GM23338 (cell line): Measurements from ENCODE around the gene ADIPOR2. TPM values are rescaled to one million over a fixed set of nuclear protein-coding genes. Genes with fewer than 3 reads are reported as not detected.

Experiments
- ATAC-seq: fragments of 200-7000 bp; cut with Tn5 transposase; 3 replicates; pipeline ENCODE4 v1.9.1; 2020
- DNase-seq: peaks from one replicate; pipeline ENCODE4 v3.0.0-alpha.2; 2015; ENCODE audit warnings: low spot score
- H2AFZ ChIP-seq: fragments of 200-600 bp; sonication (generic); 2 replicates; pipeline ENCODE4 v1.8.0; 2016; ENCODE audit warnings: antibody characterized with exemption, mild to moderate bottlenecking, moderate library complexity
- H3F3A ChIP-seq: fragments of 200-600 bp; sonication (generic); replicated peaks from 2 replicates; pipeline ENCODE4 v1.8.0; 2017; ENCODE audit warnings: antibody characterized with exemption, mixed run types, low read depth
- H3K27ac ChIP-seq: fragments of 200-600 bp; sonication (generic); 2 replicates; pipeline ENCODE4 v1.6.1; 2016; ENCODE audit warnings: low read depth
- H3K27me3 ChIP-seq: fragments of 200-600 bp; sonication (generic); 2 replicates; pipeline ENCODE4 v1.8.0; 2016; ENCODE audit warnings: mild to moderate bottlenecking, mixed run types, moderate library complexity; ENCODE audit not compliant: insufficient read depth
- H3K36me3 ChIP-seq: fragments of 200-600 bp; sonication (generic); 2 replicates; pipeline ENCODE4 v1.8.0; 2016; ENCODE audit warnings: mild to moderate bottlenecking; ENCODE audit not compliant: insufficient read depth
- H3K4me1 ChIP-seq: fragments of 200-600 bp; sonication (generic); 2 replicates; pipeline ENCODE4 v1.8.0; 2016; ENCODE audit warnings: mild to moderate bottlenecking, moderate library complexity; ENCODE audit not compliant: insufficient read depth
- H3K4me2 ChIP-seq: fragments of 200-600 bp; sonication (generic); 2 replicates; pipeline ENCODE4 v1.7.1; 2017; ENCODE audit warnings: mixed run types
- H3K4me3 ChIP-seq: fragments of 200-600 bp; sonication (generic); 2 replicates; pipeline ENCODE4 v1.6.1; 2016; ENCODE audit warnings: mixed run types
- H3K79me2 ChIP-seq: fragments of 200-600 bp; sonication (generic); replicated peaks from 2 replicates; pipeline ENCODE4 v1.8.0; 2017; ENCODE audit warnings: mild to moderate bottlenecking; ENCODE audit not compliant: insufficient read depth
- H3K9me2 ChIP-seq: fragments of 200-600 bp; sonication (generic); 2 replicates; pipeline ENCODE4 v1.8.0; 2017; ENCODE audit not compliant: insufficient read depth
- H4K20me1 ChIP-seq: fragments of 200-600 bp; sonication (generic); replicated peaks from 2 replicates; pipeline ENCODE4 v1.8.0; 2017; ENCODE audit warnings: mild to moderate bottlenecking; ENCODE audit not compliant: insufficient read depth
- H3K27ac Mint-ChIP-seq: 2 replicates; pipeline ENCODE4 v1.8.0; 2020; ENCODE audit warnings: inconsistent platforms, mild to moderate bottlenecking, moderate library complexity, mixed read lengths
- H3K27me3 Mint-ChIP-seq: 3 replicates; pipeline ENCODE4 v1.8.0; 2022; ENCODE audit warnings: low read depth, mild to moderate bottlenecking, moderate library complexity, mixed read lengths, inconsistent platforms; ENCODE audit not compliant: insufficient read depth, poor library complexity
- H3K36me3 Mint-ChIP-seq: 3 replicates; pipeline ENCODE4 v1.8.0; 2021; ENCODE audit warnings: low read depth, mild to moderate bottlenecking, inconsistent platforms, moderate library complexity, mixed read lengths
- H3K4me1 Mint-ChIP-seq: 3 replicates; pipeline ENCODE4 v1.8.0; 2020; ENCODE audit warnings: mild to moderate bottlenecking, inconsistent platforms, mixed read lengths
- H3K4me3 Mint-ChIP-seq: 3 replicates; pipeline ENCODE4 v1.8.0; 2021; ENCODE audit warnings: moderate library complexity, mild to moderate bottlenecking, inconsistent platforms, mixed read lengths
- H3K9me3 Mint-ChIP-seq: 3 replicates; pipeline ENCODE4 v1.8.0; 2020; ENCODE audit warnings: moderate library complexity, mild to moderate bottlenecking, inconsistent platforms, mixed read lengths
- ETS1 ChIP-seq: IDR thresholded peaks from 2 replicates; pipeline ENCODE4 v1.6.1; 2016; ENCODE audit warnings: antibody characterized with exemption
- EZH2phosphoT487 ChIP-seq: fragments of 200-600 bp; sonication (generic); IDR thresholded peaks from one replicate; pipeline ENCODE4 v1.8.1; 2018; ENCODE audit warnings: antibody characterized with exemption; ENCODE audit not compliant: unreplicated experiment
- JUNB ChIP-seq: IDR thresholded peaks from one replicate; pipeline ENCODE4 v1.6.1; 2016; ENCODE audit warnings: antibody characterized with exemption; ENCODE audit not compliant: unreplicated experiment
- REST ChIP-seq: IDR thresholded peaks from one replicate; pipeline ENCODE4 v1.6.1; 2018; ENCODE audit warnings: antibody characterized with exemption; ENCODE audit not compliant: unreplicated experiment
- STAT1 ChIP-seq: IDR thresholded peaks from one replicate; pipeline ENCODE4 v1.6.1; 2016; ENCODE audit warnings: antibody characterized with exemption; ENCODE audit not compliant: unreplicated experiment
- ZNF331 ChIP-seq: fragments of 250-450 bp; sonication (Bioruptor Pico); IDR thresholded peaks from 2 replicates; pipeline ENCODE4 v1.5.0; 2020; ENCODE audit warnings: low read depth, mild to moderate bottlenecking, moderate library complexity
- ZNF462 ChIP-seq: fragments of 250-450 bp; sonication (Bioruptor Pico); IDR thresholded peaks from 2 replicates; pipeline ENCODE4 v1.5.0; 2020; ENCODE audit warnings: mild to moderate bottlenecking, moderate library complexity
- polyA plus RNA-seq: library from polyadenylated mRNA; unstranded; fragments of >200 nt; fragmentation: Nextera tagmentation; extraction: Ambion mirVana; gene quantifications from 2 replicates; pipeline ENCODE4 v1.2.1, GENCODE V29; 2016
- total RNA-seq: library from RNA; depleted of rRNA; stranded (reverse); fragments of >200 nt; shearing (Covaris generic); gene quantifications from 2 replicates; pipeline ENCODE4 v1.2.3, GENCODE V29; 2014

ADIPOR2 gene
- total and polyA plus RNA-seq, 2 experiments from 2014 or later, result 11.7 to 36.2 TPM

GRCh38 chr12:1810931-1811280, 120.0 kb downstream of the ADIPOR2 start:
- H3K4me2 ChIP-seq, result no peak overlapping the region
- Mint-ChIP-seq H3K36me3 (no peaks in the 10 kb centered on the region), H3K27me3 (peaks cover 6% of the 10 kb centered on the region), H3K4me3 (no peak overlapping the region), H3K27ac (no peak overlapping the region), H3K4me1 (no peaks in the 10 kb centered on the region; the same call in 2 of the 3 replicates), H3K9me3 (no peaks in the 10 kb centered on the region; the same call in 2 of the 3 replicates)
- no peak for ATAC-seq
- H3K4me3 ChIP-seq, result no peak overlapping the region
- TF ChIP-seq STAT1, result no peak
- no peak for TF ChIP-seq ZNF462 (CRISPR knock-in tag)
- TF ChIP-seq JUNB, result no peak
- TF ChIP-seq ETS1, result no peak
- no peaks in the 10 kb centered on the region for H3K36me3 ChIP-seq
- DNase-seq, result no peak
- H4K20me1 ChIP-seq, result no peaks in the 10 kb centered on the region
- no peaks in the 10 kb centered on the region for H3K79me2 ChIP-seq
- no peaks in the 10 kb centered on the region for H3K9me2 ChIP-seq
- H3K27ac ChIP-seq, result no peak overlapping the region
- no peaks in the 10 kb centered on the region for H3K27me3 ChIP-seq
- H2AFZ ChIP-seq, result no peak overlapping the region
- H3F3A ChIP-seq, result no peaks in the 10 kb centered on the region
- no peaks in the 10 kb centered on the region for H3K4me1 ChIP-seq

- H3K4me2 ChIP-seq, result no peak overlapping the region
- no peak overlapping the region for H3K4me3 Mint-ChIP-seq
- no peaks in the 10 kb centered on the region; the same call in 2 of the 3 replicates for H3K4me1 Mint-ChIP-seq
- no peak overlapping the region for H3K27ac ChIP-seq
- no peaks in the 10 kb centered on the region for H3K27me3 ChIP-seq
- H2AFZ ChIP-seq, result no peak overlapping the region
- ATAC-seq, result no peak
- no peaks in the 10 kb centered on the region for H3K4me1 ChIP-seq
- no peaks in the 10 kb centered on the region for H3K79me2 ChIP-seq
- TF ChIP-seq JUNB, result no peak
- TF ChIP-seq REST, result no peak
- no peak for TF ChIP-seq ETS1
- no peak for TF ChIP-seq EZH2phosphoT487
- TF ChIP-seq ZNF331 (CRISPR knock-in tag), result no peak
- no peak overlapping the region for H3K4me3 ChIP-seq
- H3K27me3 Mint-ChIP-seq, result peaks cover 6% of the 10 kb centered on the region
- H3F3A ChIP-seq, result no peaks in the 10 kb centered on the region
- no peaks in the 10 kb centered on the region for H3K36me3 ChIP-seq
- no peak for DNase-seq
- no peaks in the 10 kb centered on the region for H3K9me2 ChIP-seq
- no peaks in the 10 kb centered on the region for H3K36me3 Mint-ChIP-seq
- H4K20me1 ChIP-seq, result no peaks in the 10 kb centered on the region
- no peak overlapping the region for H3K27ac Mint-ChIP-seq
- no peaks in the 10 kb centered on the region; the same call in 2 of the 3 replicates for H3K9me3 Mint-ChIP-seq
These were observed 120.5 kb downstream of the ADIPOR2 start for GRCh38 chr12:1811281-1811947.
